SK-N-SH (cell line): ENCODE results near the gene SLC26A8. TPM values are rescaled to one million over a fixed set of nuclear protein-coding genes. Genes with fewer than 3 reads are reported as not detected.

Experiments used
- CTCF ChIA-PET: fragments of 300-600, 350-600 bp; formaldehyde crosslinking; extraction: SDS; loops from one replicate; lab custom pipeline; 2021; lab: Yijun Ruan, JAX
- POLR2A ChIA-PET: fragments of 350-600 bp; sonication (Branson Sonifier 250); formaldehyde crosslinking; extraction: SDS; loops from one replicate; lab custom pipeline; 2020; ENCODE audit warnings: antibody characterized with exemption, inconsistent platforms; lab: Yijun Ruan, JAX
- DNase-seq: peaks from one replicate; pipeline ENCODE4 v3.0.0; 2012
- H2AFZ ChIP-seq: fragments of 200-600 bp; sonication (generic); 2 replicates; pipeline ENCODE4 v1.8.1; 2016; ENCODE audit warnings: antibody characterized with exemption, mild to moderate bottlenecking, low read depth
- H3F3A ChIP-seq: fragments of 200-600 bp; sonication (generic); replicated peaks from 2 replicates; pipeline ENCODE3; 2016; ENCODE audit warnings: antibody characterized with exemption, mild to moderate bottlenecking; ENCODE audit not compliant: insufficient read depth
- H3K27ac ChIP-seq, 2 experiments: fragments of 200-500 bp in 1 of 2; fragments of 200-600 bp in 1 of 2; sonication (Bioruptor generic) in 1 of 2; sonication (generic), shearing (Covaris generic) in 1 of 2; 2 replicates each; pipeline versions ENCODE4 v1.5.1 to v1.6.1; 2014 to 2016; ENCODE audit warnings: low read depth in 2 of 2, inconsistent platforms in 1 of 2, low read length in 1 of 2, mild to moderate bottlenecking in 1 of 2, mixed read lengths in 1 of 2
- H3K27me3 ChIP-seq: fragments of 200-600 bp; sonication (generic), shearing (Covaris generic); 2 replicates; pipeline ENCODE4 v1.6.1; 2016; ENCODE audit warnings: mixed run types; ENCODE audit not compliant: insufficient read depth
- H3K36me3 ChIP-seq, 2 experiments: fragments of 200-500 bp in 1 of 2; fragments of 200-600 bp in 1 of 2; sonication (Bioruptor generic) in 1 of 2; sonication (generic) in 1 of 2; replicated peaks in 1 of 2; 2 replicates each; pipeline versions ENCODE3 to v1.5.1; 2014 to 2016; ENCODE audit warnings: low read length in 1 of 2, mild to moderate bottlenecking in 1 of 2; ENCODE audit not compliant: insufficient read depth in 2 of 2, control insufficient read depth in 1 of 2
- H3K4me1 ChIP-seq, 2 experiments: fragments of 200-500 bp in 1 of 2; fragments of 200-600 bp in 1 of 2; sonication (Bioruptor generic) in 1 of 2; sonication (generic), shearing (Covaris generic) in 1 of 2; 2 replicates each; pipeline versions ENCODE4 v1.5.1 to v1.6.1; 2014 to 2016; ENCODE audit warnings: low read depth in 1 of 2, low read length in 1 of 2, mixed run types in 1 of 2; ENCODE audit not compliant: insufficient read depth in 2 of 2, control insufficient read depth in 1 of 2
- H3K4me2 ChIP-seq: fragments of 200-600 bp; sonication (generic), shearing (Covaris generic); 2 replicates; pipeline ENCODE4 v1.6.1; 2017; ENCODE audit warnings: mixed run types
- H3K4me3 ChIP-seq, 2 experiments: fragments of 200-500 bp in 1 of 2; fragments of 200-600 bp in 1 of 2; sonication (Bioruptor generic) in 1 of 2; sonication (generic), shearing (Covaris generic) in 1 of 2; 2 replicates each; pipeline versions ENCODE4 v1.5.1 to v1.8.1; 2014 to 2016; ENCODE audit warnings: low read depth in 2 of 2, inconsistent platforms in 1 of 2, low read length in 1 of 2, mild to moderate bottlenecking in 1 of 2, mixed read lengths in 1 of 2, moderate library complexity in 1 of 2
- H3K79me2 ChIP-seq: fragments of 200-600 bp; sonication (generic); 2 replicates; pipeline ENCODE4 v1.8.1; 2017; ENCODE audit warnings: mild to moderate bottlenecking; ENCODE audit not compliant: insufficient read depth
- H3K9ac ChIP-seq: fragments of 200-600 bp; sonication (generic); 2 replicates; pipeline ENCODE4 v1.6.1; 2017; ENCODE audit warnings: mixed run types
- H3K9me2 ChIP-seq: fragments of 200-600 bp; sonication (generic); 2 replicates; pipeline ENCODE4 v1.6.1; 2017; ENCODE audit warnings: mixed run types
- H3K9me3 ChIP-seq: fragments of 200-600 bp; sonication (generic); 2 replicates; pipeline ENCODE4 v1.6.1; 2017; ENCODE audit warnings: mixed run types, mild to moderate bottlenecking, moderate library complexity
- H4K20me1 ChIP-seq: fragments of 200-600 bp; sonication (generic); 2 replicates; pipeline ENCODE4 v1.6.1; 2017; ENCODE audit warnings: mild to moderate bottlenecking, mixed run types; ENCODE audit not compliant: insufficient read depth
- CHD2 ChIP-seq: fragments of 150-350 bp; IDR thresholded peaks from 2 replicates; pipeline ENCODE4 v1.6.1; 2018; ENCODE audit warnings: low read length; ENCODE audit not compliant: partially characterized antibody
- CTCF ChIP-seq: fragments of 200-600 bp; sonication (generic); IDR thresholded peaks from 2 replicates; pipeline ENCODE4 v1.6.1; 2017; ENCODE audit warnings: antibody characterized with exemption, mild to moderate bottlenecking, moderate library complexity
- EP300 ChIP-seq, 2 experiments: IDR thresholded peaks; 2 replicates each; pipeline versions ENCODE4 v1.4.0 to v1.6.1; 2012; ENCODE audit warnings: borderline replicate concordance in 1 of 2, low read depth in 1 of 2, low read length in 1 of 2
- FOSL2 ChIP-seq: IDR thresholded peaks from 2 replicates; pipeline ENCODE4 v1.4.0; 2012; ENCODE audit warnings: low read depth, mild to moderate bottlenecking, moderate library complexity, borderline replicate concordance
- FOXJ3 ChIP-seq: sonication (generic); formaldehyde crosslinking; IDR thresholded peaks from 2 replicates; pipeline ENCODE4 v1.5.1; 2020; ENCODE audit warnings: mild to moderate bottlenecking, missing genetic modification reagents
- FOXM1 ChIP-seq: IDR thresholded peaks from 2 replicates; pipeline ENCODE4 v1.4.0; 2012; ENCODE audit warnings: low read depth, mild to moderate bottlenecking
- JUND ChIP-seq: IDR thresholded peaks from 2 replicates; pipeline ENCODE4 v1.4.0; 2012
- MEF2A ChIP-seq: IDR thresholded peaks from 2 replicates; pipeline ENCODE4 v1.4.0; 2012; ENCODE audit warnings: low read depth, borderline replicate concordance
- NRF1 ChIP-seq: IDR thresholded peaks from 2 replicates; pipeline ENCODE4 v1.6.1; 2012; ENCODE audit warnings: low read depth, mild to moderate bottlenecking, low read length
- PBX3 ChIP-seq: IDR thresholded peaks from 2 replicates; pipeline ENCODE4; 2012
- RAD21 ChIP-seq: IDR thresholded peaks from 2 replicates; pipeline ENCODE4 v1.6.1; 2012; ENCODE audit warnings: mild to moderate bottlenecking, low read length
- REST ChIP-seq: IDR thresholded peaks from 2 replicates; pipeline ENCODE4 v1.6.1; 2012; ENCODE audit warnings: mild to moderate bottlenecking, low read depth, low read length, moderate library complexity
- RFX5 ChIP-seq: IDR thresholded peaks from 2 replicates; pipeline ENCODE4 v1.6.1; 2012; ENCODE audit warnings: mild to moderate bottlenecking, improper control_type of control experiment, low read length
- SIN3A ChIP-seq: IDR thresholded peaks from 2 replicates; pipeline ENCODE4 v1.6.1; 2012; ENCODE audit warnings: low read depth, mild to moderate bottlenecking, low read length, moderate library complexity, borderline replicate concordance
- SMC3 ChIP-seq: IDR thresholded peaks from 2 replicates; pipeline ENCODE4 v1.6.1; 2012; ENCODE audit warnings: low read depth, low read length, improper control_type of control experiment
- YY1 ChIP-seq: IDR thresholded peaks from 2 replicates; pipeline ENCODE4 v1.4.0; 2012; ENCODE audit warnings: low read depth, mild to moderate bottlenecking
- WGBS: methylation state at CpG from one replicate; pipeline ENCODE4 v1.1.6; 2017; ENCODE audit warnings: low lambda C conversion rate; 5-methylcytosine and 5-hydroxymethylcytosine counted together
- polyA plus RNA-seq, 3 experiments: library from polyadenylated mRNA; depleted of rRNA; stranded (reverse); fragments of >200 nt; gene quantifications; 2 replicates each; pipeline ENCODE4 v1.2.3, GENCODE V29; 2012
- TF ChIP-seq, protein P1 (sequence below): fragments of 150-350 bp; IDR thresholded peaks from 2 replicates; pipeline ENCODE4 v1.6.1; 2016; ENCODE audit warnings: mild to moderate bottlenecking, low read depth, low read length

SLC26A8 gene
- polyA plus RNA-seq, 1 of the 3 experiments (the other 2 are of a cell fraction): not detected

- peaks cover 81% of the 10 kb centered on the region for H3K79me2 ChIP-seq
- H3K9me3 ChIP-seq: no peaks in the 10 kb centered on the region
- ChIA-PET POLR2A (no interaction called here), CTCF (interaction anchor here (1.0 to 6.3 kb wide), 2 partner anchors 26 to 42 kb away, joined by 3 to 29 read pairs; no protein-coding TSS in a partner anchor)
- no peaks in the 10 kb centered on the region for H3K27me3 ChIP-seq
- peaks cover 5 to 11% of the 10 kb centered on the region in 2 experiments for H3K36me3 ChIP-seq
- no peak overlapping the region for H3K4me3 ChIP-seq
- peaks cover 16 to 34% of the 10 kb centered on the region in 2 experiments; a peak in 3 of 4 replicates for H3K4me1 ChIP-seq
- H2AFZ ChIP-seq: no peak overlapping the region
- H3K9ac ChIP-seq: no peak overlapping the region
- H3K27ac ChIP-seq: peak overlapping the region in 1 of 2 experiments; percentile 67; a peak in 2 of 4 replicates
- no peak for DNase-seq
- WGBS: 96% methylated on average over 2 of the region's 2 CpGs
- H3F3A ChIP-seq: no peaks in the 10 kb centered on the region
- H3K4me2 ChIP-seq: no peak overlapping the region
- no peaks in the 10 kb centered on the region for H3K9me2 ChIP-seq
- no peak for TF ChIP-seq CHD2
- TF ChIP-seq RFX5: no peak
- TF ChIP-seq YY1: no peak
- no peak for TF ChIP-seq SMC3
- no peak for TF ChIP-seq JUND
- TF ChIP-seq PBX3: no peak
- TF ChIP-seq REST: no peak
- no peak for TF ChIP-seq SIN3A
- TF ChIP-seq, protein P1, sequence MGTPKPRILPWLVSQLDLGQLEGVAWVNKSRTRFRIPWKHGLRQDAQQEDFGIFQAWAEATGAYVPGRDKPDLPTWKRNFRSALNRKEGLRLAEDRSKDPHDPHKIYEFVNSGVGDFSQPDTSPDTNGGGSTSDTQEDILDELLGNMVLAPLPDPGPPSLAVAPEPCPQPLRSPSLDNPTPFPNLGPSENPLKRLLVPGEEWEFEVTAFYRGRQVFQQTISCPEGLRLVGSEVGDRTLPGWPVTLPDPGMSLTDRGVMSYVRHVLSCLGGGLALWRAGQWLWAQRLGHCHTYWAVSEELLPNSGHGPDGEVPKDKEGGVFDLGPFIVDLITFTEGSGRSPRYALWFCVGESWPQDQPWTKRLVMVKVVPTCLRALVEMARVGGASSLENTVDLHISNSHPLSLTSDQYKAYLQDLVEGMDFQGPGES: no peak
- TF ChIP-seq FOXM1: no peak
- no peak for TF ChIP-seq NRF1
- TF ChIP-seq EP300 (IDR thresholded peaks at IDR 0.05; ENCODE audit: borderline replicate concordance in 1 of 2, low read depth in 1 of 2, low read length in 1 of 2): no peak
- no peak for TF ChIP-seq CTCF
- TF ChIP-seq FOSL2: no peak
- TF ChIP-seq MEF2A: no peak
- TF ChIP-seq FOXJ3 (CRISPR knock-in tag): no peak
- no peak for TF ChIP-seq RAD21
- H4K20me1 ChIP-seq: peaks cover 20% of the 10 kb centered on the region
Observed at GRCh38 chr6:36054415-36054814, 30.0 kb upstream of the SLC26A8 start.
